Stimulated activated CD8-positive, alpha-beta memory T cell treated with anti-CD3 and anti-CD28 coated beads, Interleukin-12 subunit alpha, Interleukin-12 subunit beta, amount 100 ng/mL, for 24 hours (primary cell): ENCODE data around the gene PIP4K2C.
"Not testable (repeated sequence)": the region's sequence is repeated elsewhere in the genome, so short reads cannot be mapped to it uniquely, and the experiment has no call there.

Source experiments
- DNase-seq: peaks from one replicate; pipeline ENCODE4 v3.0.0-alpha.2; 2020; ENCODE audit errors: extremely low read depth

PIP4K2C gene

GRCh38 chr12:57584690-57585089 lies 6.3 kb upstream of the PIP4K2C start:
- no peak for DNase-seq

GRCh38 chr12:57585156-57585555 lies 5.8 kb upstream of the PIP4K2C start:
- no peak for DNase-seq

- no peak for DNase-seq
Measured at GRCh38 chr12:57586128-57586527, 4.9 kb upstream of the PIP4K2C start.

GRCh38 chr12:57586832-57587429 lies 4.1 kb upstream of the PIP4K2C start:
- DNase-seq: no peak

- DNase-seq: not testable (repeated sequence)
Measured at GRCh38 chr12:57588951-57589610, 1.9 kb upstream of the PIP4K2C start.

- DNase-seq: no peak
Measured at GRCh38 chr12:57590479-57590863, 521 bp upstream of the PIP4K2C start.

- no peak for DNase-seq
Measured at GRCh38 chr12:57591782-57592325, 862 bp downstream of the PIP4K2C start.

GRCh38 chr12:57592551-57593165 lies 1.7 kb downstream of the PIP4K2C start:
- no peak for DNase-seq

- DNase-seq: no peak
Measured at GRCh38 chr12:57593187-57593586, 2.2 kb downstream of the PIP4K2C start.

- DNase-seq: no peak
Measured at GRCh38 chr12:57600395-57600794, 9.4 kb downstream of the PIP4K2C start.

- no peak for DNase-seq
Measured at GRCh38 chr12:57602544-57602943, 11.6 kb downstream of the PIP4K2C start.

GRCh38 chr12:57603324-57603723 lies 12.3 kb downstream of the PIP4K2C start:
- DNase-seq: no peak

- no peak for DNase-seq
Measured at GRCh38 chr12:57603815-57604453, 12.9 kb downstream of the PIP4K2C start.

- no peak for DNase-seq
Measured at GRCh38 chr12:57604454-57604991, 13.5 kb downstream of the PIP4K2C start, which contains the start of gene DTX3. Gene DTX3 (plus strand): TSS chr12:57604824. CDS start chr12:57606518, 1,694 bp downstream.

GRCh38 chr12:57604992-57605810 lies 14.2 kb downstream of the PIP4K2C start:
- no peak for DNase-seq

- DNase-seq: no peak
Measured at GRCh38 chr12:57605811-57606311, 14.9 kb downstream of the PIP4K2C start.

- DNase-seq: no peak
Measured at GRCh38 chr12:57606399-57606798, 15.4 kb downstream of the PIP4K2C start.

GRCh38 chr12:57606821-57607220 lies 15.8 kb downstream of the PIP4K2C start:
- DNase-seq: no peak

- DNase-seq: no peak
Measured at GRCh38 chr12:57607958-57608663, 17.1 kb downstream of the PIP4K2C start.

- DNase-seq: no peak
Measured at GRCh38 chr12:57609101-57609780, 18.2 kb downstream of the PIP4K2C start.
